CD4-positive, alpha-beta T cell (primary cell): Measurements from ENCODE around the gene ASXL1. TPM values are rescaled to one million over a fixed set of nuclear protein-coding genes. Genes with fewer than 3 reads are reported as not detected.
"Not testable (repeated sequence)": the region's sequence is repeated elsewhere in the genome, so short reads cannot be mapped to it uniquely, and the experiment has no call there.

Experiments
- ATAC-seq: fragments of 200-7000 bp; cut with Tn5 transposase; one replicate; pipeline ENCODE4 v1.10.0; 2022; ENCODE audit warnings: mild to moderate bottlenecking; ENCODE audit not compliant: poor library complexity
- CTCF ChIA-PET: fragments of 350-600 bp; sonication (Branson Sonifier 250); formaldehyde crosslinking; loops from one replicate; lab custom pipeline; 2021; ENCODE audit warnings: antibody characterized with exemption, inconsistent platforms; lab: Charles Lee
- POLR2A ChIA-PET: fragments of 350-600 bp; sonication (Branson Sonifier 250); formaldehyde crosslinking; loops from one replicate; lab custom pipeline; 2021; ENCODE audit warnings: antibody characterized with exemption, inconsistent platforms; lab: Charles Lee
- DNase-seq, 14 experiments: peaks; one replicate each; pipeline ENCODE4 v3.0.0-alpha.2; 2013 to 2020; ENCODE audit warnings: mixed read lengths in 2 of 14
- H3K27ac ChIP-seq, 2 donors: one replicate each; pipeline versions ENCODE4 v1.5.1 to v1.7.0; 2013; ENCODE audit warnings: low read length in 2 of 2, low read depth in 1 of 2, mild to moderate bottlenecking in 1 of 2
- H3K27me3 ChIP-seq, 2 experiments: 1 replicate in 1 of 2; 2 replicates in 1 of 2; pipeline versions ENCODE4 v1.6.1 to v1.7.0; 2013; ENCODE audit warnings: low read length in 2 of 2, control low read depth in 1 of 2, mild to moderate bottlenecking in 1 of 2, moderate library complexity in 1 of 2; ENCODE audit not compliant: insufficient read depth in 2 of 2, control insufficient read depth in 1 of 2
- H3K36me3 ChIP-seq: one replicate; pipeline ENCODE4 v1.6.1; 2013; ENCODE audit warnings: low read length, control low read depth; ENCODE audit not compliant: insufficient read depth
- H3K4me1 ChIP-seq: one replicate; pipeline ENCODE4 v1.6.1; 2013; ENCODE audit warnings: low read length, control low read depth; ENCODE audit not compliant: insufficient read depth
- H3K4me3 ChIP-seq: one replicate; pipeline ENCODE4 v1.5.1; 2013; ENCODE audit warnings: mild to moderate bottlenecking, low read length, moderate library complexity
- H3K9me3 ChIP-seq, 2 experiments: 1 replicate in 1 of 2; 2 replicates in 1 of 2; pipeline versions ENCODE4 v1.6.1 to v1.7.0; 2013; ENCODE audit warnings: low read length in 2 of 2, mild to moderate bottlenecking in 2 of 2, control low read depth in 1 of 2, moderate library complexity in 1 of 2; ENCODE audit not compliant: control insufficient read depth in 1 of 2, insufficient read depth in 1 of 2
- H3K27ac Mint-ChIP-seq: one replicate; pipeline ENCODE4 v1.8.0; 2020; ENCODE audit warnings: mixed read lengths
- H3K27me3 Mint-ChIP-seq: one replicate; pipeline ENCODE4 v1.8.0; 2021; ENCODE audit warnings: mixed read lengths
- H3K36me3 Mint-ChIP-seq: one replicate; pipeline ENCODE4 v1.8.0; 2021; ENCODE audit warnings: low read depth, mixed read lengths
- H3K4me1 Mint-ChIP-seq: one replicate; pipeline ENCODE4 v1.8.0; 2021; ENCODE audit warnings: low read depth, mixed read lengths
- H3K4me3 Mint-ChIP-seq: one replicate; pipeline ENCODE4 v1.8.0; 2020; ENCODE audit warnings: mild to moderate bottlenecking, mixed read lengths
- H3K9me3 Mint-ChIP-seq: one replicate; pipeline ENCODE4 v1.8.0; 2020; ENCODE audit warnings: mixed read lengths
- intact Hi-C, 2 experiments: fragments of 100-400 bp; cut with DNase I in 1 of 2; cut with micrococcal nuclease in 1 of 2; formaldehyde crosslinking; loops; one replicate each; pipeline versions ENCODE4 v1.15.1 to v1.9.0; 2023 to 2025; cut with DNase I, micrococcal nuclease
- total RNA-seq, 174 experiments: library from RNA in 2 of 174; stranded (reverse) in 2 of 174; gene quantifications; one replicate each; pipeline ENCODE4 v1.2.3 and lab custom pipeline; 2021 to 2026
- TF ChIP-seq, protein P1 (sequence below): fragments of 200-600 bp; IDR thresholded peaks from one replicate; pipeline ENCODE4 v1.8.0; 2022; ENCODE audit warnings: antibody characterized with exemption, mild to moderate bottlenecking

ASXL1 gene
- total RNA-seq, 2 experiments from 2014 or later: 213 to 222 TPM

DNA sequence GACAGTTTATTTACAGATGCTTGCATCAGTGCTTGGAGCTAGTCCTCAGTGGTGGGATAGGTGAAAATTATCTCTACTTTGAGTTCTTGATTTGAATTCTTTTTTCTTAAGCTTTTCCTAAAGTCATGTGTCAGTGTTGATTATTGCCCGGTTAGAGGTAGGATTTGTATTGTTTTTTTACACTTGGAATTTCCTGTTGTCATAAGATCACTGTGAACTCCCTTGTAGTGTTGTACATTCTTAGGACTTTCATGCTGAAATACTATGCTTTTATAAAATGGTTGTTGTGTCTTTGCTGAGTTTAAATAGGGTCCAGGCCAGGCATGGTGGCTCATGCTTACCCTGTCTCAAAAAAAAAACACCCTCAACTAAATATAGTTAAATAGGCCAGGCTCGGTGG is 20.3 kb downstream of the ASXL1 start:
- CTCF ChIA-PET: interaction anchor here (1.1 kb wide), 1 partner anchor 17 kb away, joined by 3 read pairs; no protein-coding TSS in a partner anchor
- Histone ChIP-seq H3K4me1 (no peaks in the 10 kb centered on the region), H3K36me3 (peaks cover 38% of the 10 kb centered on the region), H3K27me3 (no peaks in the 10 kb centered on the region), H3K9me3 (no peaks in the 10 kb centered on the region), H3K27ac (no peak overlapping the region), H3K4me3 (no peak overlapping the region)
- POLR2A ChIA-PET: no interaction called here
- Mint-ChIP-seq H3K4me1 (peaks cover 24% of the 10 kb centered on the region), H3K4me3 (no peak overlapping the region), H3K9me3 (no peaks in the 10 kb centered on the region), H3K27ac (no peak overlapping the region), H3K36me3 (peaks cover 57% of the 10 kb centered on the region), H3K27me3 (no peaks in the 10 kb centered on the region)
- intact Hi-C loops: no loop called here
- TF ChIP-seq, protein P1, sequence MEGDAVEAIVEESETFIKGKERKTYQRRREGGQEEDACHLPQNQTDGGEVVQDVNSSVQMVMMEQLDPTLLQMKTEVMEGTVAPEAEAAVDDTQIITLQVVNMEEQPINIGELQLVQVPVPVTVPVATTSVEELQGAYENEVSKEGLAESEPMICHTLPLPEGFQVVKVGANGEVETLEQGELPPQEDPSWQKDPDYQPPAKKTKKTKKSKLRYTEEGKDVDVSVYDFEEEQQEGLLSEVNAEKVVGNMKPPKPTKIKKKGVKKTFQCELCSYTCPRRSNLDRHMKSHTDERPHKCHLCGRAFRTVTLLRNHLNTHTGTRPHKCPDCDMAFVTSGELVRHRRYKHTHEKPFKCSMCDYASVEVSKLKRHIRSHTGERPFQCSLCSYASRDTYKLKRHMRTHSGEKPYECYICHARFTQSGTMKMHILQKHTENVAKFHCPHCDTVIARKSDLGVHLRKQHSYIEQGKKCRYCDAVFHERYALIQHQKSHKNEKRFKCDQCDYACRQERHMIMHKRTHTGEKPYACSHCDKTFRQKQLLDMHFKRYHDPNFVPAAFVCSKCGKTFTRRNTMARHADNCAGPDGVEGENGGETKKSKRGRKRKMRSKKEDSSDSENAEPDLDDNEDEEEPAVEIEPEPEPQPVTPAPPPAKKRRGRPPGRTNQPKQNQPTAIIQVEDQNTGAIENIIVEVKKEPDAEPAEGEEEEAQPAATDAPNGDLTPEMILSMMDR: no peak
- ATAC-seq (no peak), DNase-seq (no peak)

GRCh38 chr20:32380037-32380436 is 21.9 kb downstream of the ASXL1 start:
- H3K4me3 ChIP-seq, CTCF ChIA-PET, ATAC-seq, H3K4me3 Mint-ChIP-seq, H3K4me1 ChIP-seq, H3K9me3 Mint-ChIP-seq, H3K27ac ChIP-seq, H3K27me3 ChIP-seq, H3K27ac Mint-ChIP-seq, H3K27me3 Mint-ChIP-seq, DNase-seq, H3K9me3 ChIP-seq: not testable (repeated sequence)
- peaks cover 26% of the 10 kb centered on the region for H3K36me3 ChIP-seq
- POLR2A ChIA-PET: interaction anchor here (1.3 kb wide), 1 partner anchor 21 kb away, joined by 6 read pairs; the partner anchor contains the start of gene ASXL1
- intact Hi-C loops: loop anchor here in 1 of 2 experiments (5.0 kb wide), 1 partner anchor 37 kb away; no protein-coding TSS in a partner anchor
- peaks cover 38% of the 10 kb centered on the region for H3K4me1 Mint-ChIP-seq
- H3K36me3 Mint-ChIP-seq: peaks cover 54% of the 10 kb centered on the region

GRCh38 chr20:32380745-32381144 is 22.6 kb downstream of the ASXL1 start:
- Mint-ChIP-seq H3K4me3 (no peak overlapping the region), H3K27ac (peak overlapping the region; percentile 30), H3K9me3 (no peaks in the 10 kb centered on the region), H3K4me1 (peaks cover 45% of the 10 kb centered on the region), H3K36me3 (peaks cover 54% of the 10 kb centered on the region), H3K27me3 (no peaks in the 10 kb centered on the region)
- TF ChIP-seq, protein P1: no peak
- DNase-seq (no peak), ATAC-seq (no peak)
- H3K4me1 ChIP-seq: peaks cover 7% of the 10 kb centered on the region
- no peak overlapping the region for H3K27ac ChIP-seq
- no peak overlapping the region for H3K4me3 ChIP-seq
- H3K9me3 ChIP-seq: no peaks in the 10 kb centered on the region
- no peaks in the 10 kb centered on the region for H3K27me3 ChIP-seq
- CTCF ChIA-PET: no interaction called here
- intact Hi-C loops: loop anchor here in 1 of 2 experiments (5.0 kb wide), 1 partner anchor 37 kb away; no protein-coding TSS in a partner anchor
- H3K36me3 ChIP-seq: peaks cover 26% of the 10 kb centered on the region
- POLR2A ChIA-PET: interaction anchor here (1.3 kb wide), 1 partner anchor 22 kb away, joined by 6 read pairs; the partner anchor contains the start of gene ASXL1
